GM12874 (cell line): ENCODE results near the gene FOXF1.

Experiments
- CTCF ChIP-seq: IDR thresholded peaks from 2 replicates; pipeline ENCODE4 v1.5.1; 2011; ENCODE audit warnings: low read depth, mild to moderate bottlenecking, control low read depth, low read length, moderate library complexity; ENCODE audit not compliant: insufficient read depth

FOXF1 gene

GRCh38 chr16:86501989-86502855 lies 8.1 kb upstream of the FOXF1 start:
- no peak for TF ChIP-seq CTCF

- no peak for TF ChIP-seq CTCF
These were observed 7.2 kb upstream of the FOXF1 start for GRCh38 chr16:86502856-86503748.

GRCh38 chr16:86503830-86504229 lies 6.5 kb upstream of the FOXF1 start:
- no peak for TF ChIP-seq CTCF

- no peak for TF ChIP-seq CTCF
These were observed 5.8 kb upstream of the FOXF1 start for GRCh38 chr16:86504315-86505184.

- TF ChIP-seq CTCF, result no peak
These were observed 5.0 kb upstream of the FOXF1 start for GRCh38 chr16:86505185-86505898.

- no peak for TF ChIP-seq CTCF
These were observed 4.1 kb upstream of the FOXF1 start for GRCh38 chr16:86505899-86506864.
